ENCODE measurements around the gene PLEKHA6.

DNA sequence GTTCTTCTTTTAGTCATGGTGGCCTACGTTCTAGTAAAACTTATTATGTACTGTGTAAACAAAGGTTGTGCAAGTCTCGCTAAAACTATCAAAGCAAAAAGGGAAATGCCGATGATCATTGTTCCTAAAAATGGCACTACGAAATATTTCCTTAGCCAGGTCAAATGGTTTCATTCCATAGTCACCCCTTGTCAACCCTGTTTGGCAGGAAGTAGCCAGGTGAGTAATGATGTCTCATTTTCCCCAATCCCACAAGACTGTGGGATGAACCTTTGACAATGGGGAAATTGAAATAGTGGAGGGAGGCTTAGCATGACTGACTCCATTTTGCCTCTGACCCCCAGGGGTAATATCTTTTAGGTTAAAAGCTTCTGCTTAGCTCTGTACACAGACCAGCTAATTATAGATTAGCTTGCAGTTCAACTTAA lies 188.0 kb downstream of the PLEKHA6 start:
- TF ChIP-seq, protein P1, sequence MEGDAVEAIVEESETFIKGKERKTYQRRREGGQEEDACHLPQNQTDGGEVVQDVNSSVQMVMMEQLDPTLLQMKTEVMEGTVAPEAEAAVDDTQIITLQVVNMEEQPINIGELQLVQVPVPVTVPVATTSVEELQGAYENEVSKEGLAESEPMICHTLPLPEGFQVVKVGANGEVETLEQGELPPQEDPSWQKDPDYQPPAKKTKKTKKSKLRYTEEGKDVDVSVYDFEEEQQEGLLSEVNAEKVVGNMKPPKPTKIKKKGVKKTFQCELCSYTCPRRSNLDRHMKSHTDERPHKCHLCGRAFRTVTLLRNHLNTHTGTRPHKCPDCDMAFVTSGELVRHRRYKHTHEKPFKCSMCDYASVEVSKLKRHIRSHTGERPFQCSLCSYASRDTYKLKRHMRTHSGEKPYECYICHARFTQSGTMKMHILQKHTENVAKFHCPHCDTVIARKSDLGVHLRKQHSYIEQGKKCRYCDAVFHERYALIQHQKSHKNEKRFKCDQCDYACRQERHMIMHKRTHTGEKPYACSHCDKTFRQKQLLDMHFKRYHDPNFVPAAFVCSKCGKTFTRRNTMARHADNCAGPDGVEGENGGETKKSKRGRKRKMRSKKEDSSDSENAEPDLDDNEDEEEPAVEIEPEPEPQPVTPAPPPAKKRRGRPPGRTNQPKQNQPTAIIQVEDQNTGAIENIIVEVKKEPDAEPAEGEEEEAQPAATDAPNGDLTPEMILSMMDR (IDR thresholded peaks at IDR 0.05 in 8 of 11, conservative IDR thresholded peaks at IDR 0.05 in 3 of 11) = no peak
- TF ChIP-seq POLR2AphosphoS5 (IDR thresholded peaks at IDR 0.05) = no peak
- no peak for TF ChIP-seq POLR2A (IDR thresholded peaks at IDR 0.05)
